ENCODE measurements around the gene TFF2.

The TFF2 gene

GRCh38 chr21:42301371-42302075 is 49.3 kb downstream of the TFF2 start:
- Histone ChIP-seq H3K27ac (ENCODE audit: extremely low read depth, low read depth, low read length) (no peak overlapping the region), H3K4me3 (ENCODE audit: low read depth, low read length) (no peak overlapping the region), H3K36me3 (ENCODE audit: control insufficient read depth in 2 of 2, insufficient read depth in 1 of 2, low read length in 2 of 2) (no peaks in the 10 kb centered on the region), H3K4me1 (ENCODE audit: control insufficient read depth, insufficient read depth, low read length) (no peaks in the 10 kb centered on the region), H3K9me3 (ENCODE audit: control insufficient read depth, insufficient read depth, low read depth, low read length) (no peaks in the 10 kb centered on the region)
- ChIA-PET CTCF (interaction anchor here (1.0 to 2.2 kb wide), 3 partner anchors 9 to 43 kb away, joined by 3 to 21 read pairs (median 6); no protein-coding TSS in a partner anchor), POLR2A (no interaction called here)
- no peak for TF ChIP-seq ZIC2 (tag by site-specific recombination; IDR thresholded peaks at IDR 0.05)
- no peak for TF ChIP-seq ZNF202 (tag by site-specific recombination; IDR thresholded peaks at IDR 0.05; ENCODE audit: borderline replicate concordance)
- TF ChIP-seq ZNF19 (tag by site-specific recombination; IDR thresholded peaks at IDR 0.05; ENCODE audit: low read depth) = no peak
- no peak for TF ChIP-seq MZF1 (tag by site-specific recombination; IDR thresholded peaks at IDR 0.05; ENCODE audit: borderline replicate concordance)
- TF ChIP-seq, protein P1, sequence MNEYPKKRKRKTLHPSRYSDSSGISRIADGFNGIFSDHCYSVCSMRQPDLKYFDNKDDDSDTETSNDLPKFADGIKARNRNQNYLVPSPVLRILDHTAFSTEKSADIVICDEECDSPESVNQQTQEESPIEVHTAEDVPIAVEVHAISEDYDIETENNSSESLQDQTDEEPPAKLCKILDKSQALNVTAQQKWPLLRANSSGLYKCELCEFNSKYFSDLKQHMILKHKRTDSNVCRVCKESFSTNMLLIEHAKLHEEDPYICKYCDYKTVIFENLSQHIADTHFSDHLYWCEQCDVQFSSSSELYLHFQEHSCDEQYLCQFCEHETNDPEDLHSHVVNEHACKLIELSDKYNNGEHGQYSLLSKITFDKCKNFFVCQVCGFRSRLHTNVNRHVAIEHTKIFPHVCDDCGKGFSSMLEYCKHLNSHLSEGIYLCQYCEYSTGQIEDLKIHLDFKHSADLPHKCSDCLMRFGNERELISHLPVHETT (tag by site-specific recombination; IDR thresholded peaks at IDR 0.05) = no peak
- TF ChIP-seq ZNF146 (tag by site-specific recombination; IDR thresholded peaks at IDR 0.05) = no peak
- TF ChIP-seq TRIM28 (IDR thresholded peaks at IDR 0.05; ENCODE audit: borderline replicate concordance, low read length) = no peak
- no peak for TF ChIP-seq ZBTB8A (tag by site-specific recombination; IDR thresholded peaks at IDR 0.05)
- TF ChIP-seq PRDM4 (tag by site-specific recombination; IDR thresholded peaks at IDR 0.05) = no peak
- TF ChIP-seq, protein P2, sequence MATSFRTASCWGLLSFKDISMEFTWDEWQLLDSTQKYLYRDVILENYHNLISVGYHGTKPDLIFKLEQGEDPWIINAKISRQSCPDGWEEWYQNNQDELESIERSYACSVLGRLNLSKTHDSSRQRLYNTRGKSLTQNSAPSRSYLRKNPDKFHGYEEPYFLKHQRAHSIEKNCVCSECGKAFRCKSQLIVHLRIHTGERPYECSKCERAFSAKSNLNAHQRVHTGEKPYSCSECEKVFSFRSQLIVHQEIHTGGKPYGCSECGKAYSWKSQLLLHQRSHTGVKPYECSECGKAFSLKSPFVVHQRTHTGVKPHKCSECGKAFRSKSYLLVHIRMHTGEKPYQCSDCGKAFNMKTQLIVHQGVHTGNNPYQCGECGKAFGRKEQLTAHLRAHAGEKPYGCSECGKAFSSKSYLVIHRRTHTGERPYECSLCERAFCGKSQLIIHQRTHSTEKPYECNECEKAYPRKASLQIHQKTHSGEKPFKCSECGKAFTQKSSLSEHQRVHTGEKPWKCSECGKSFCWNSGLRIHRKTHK (tag by site-specific recombination; IDR thresholded peaks at IDR 0.05) = no peak
- TF ChIP-seq, protein P3, sequence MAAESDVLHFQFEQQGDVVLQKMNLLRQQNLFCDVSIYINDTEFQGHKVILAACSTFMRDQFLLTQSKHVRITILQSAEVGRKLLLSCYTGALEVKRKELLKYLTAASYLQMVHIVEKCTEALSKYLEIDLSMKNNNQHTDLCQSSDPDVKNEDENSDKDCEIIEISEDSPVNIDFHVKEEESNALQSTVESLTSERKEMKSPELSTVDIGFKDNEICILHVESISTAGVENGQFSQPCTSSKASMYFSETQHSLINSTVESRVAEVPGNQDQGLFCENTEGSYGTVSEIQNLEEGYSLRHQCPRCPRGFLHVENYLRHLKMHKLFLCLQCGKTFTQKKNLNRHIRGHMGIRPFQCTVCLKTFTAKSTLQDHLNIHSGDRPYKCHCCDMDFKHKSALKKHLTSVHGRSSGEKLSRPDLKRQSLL (tag by site-specific recombination; IDR thresholded peaks at IDR 0.05) = no peak
- TF ChIP-seq, protein P4, sequence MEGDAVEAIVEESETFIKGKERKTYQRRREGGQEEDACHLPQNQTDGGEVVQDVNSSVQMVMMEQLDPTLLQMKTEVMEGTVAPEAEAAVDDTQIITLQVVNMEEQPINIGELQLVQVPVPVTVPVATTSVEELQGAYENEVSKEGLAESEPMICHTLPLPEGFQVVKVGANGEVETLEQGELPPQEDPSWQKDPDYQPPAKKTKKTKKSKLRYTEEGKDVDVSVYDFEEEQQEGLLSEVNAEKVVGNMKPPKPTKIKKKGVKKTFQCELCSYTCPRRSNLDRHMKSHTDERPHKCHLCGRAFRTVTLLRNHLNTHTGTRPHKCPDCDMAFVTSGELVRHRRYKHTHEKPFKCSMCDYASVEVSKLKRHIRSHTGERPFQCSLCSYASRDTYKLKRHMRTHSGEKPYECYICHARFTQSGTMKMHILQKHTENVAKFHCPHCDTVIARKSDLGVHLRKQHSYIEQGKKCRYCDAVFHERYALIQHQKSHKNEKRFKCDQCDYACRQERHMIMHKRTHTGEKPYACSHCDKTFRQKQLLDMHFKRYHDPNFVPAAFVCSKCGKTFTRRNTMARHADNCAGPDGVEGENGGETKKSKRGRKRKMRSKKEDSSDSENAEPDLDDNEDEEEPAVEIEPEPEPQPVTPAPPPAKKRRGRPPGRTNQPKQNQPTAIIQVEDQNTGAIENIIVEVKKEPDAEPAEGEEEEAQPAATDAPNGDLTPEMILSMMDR (tag by site-specific recombination; IDR thresholded peaks at IDR 0.05) = no peak
- TF ChIP-seq ZNF274 (IDR thresholded peaks at IDR 0.05; ENCODE audit: low read length) = no peak
- TF ChIP-seq ZNF274 (tag by site-specific recombination; IDR thresholded peaks at IDR 0.05; ENCODE audit: borderline replicate concordance) = no peak
- TF ChIP-seq ZNF670 (tag by site-specific recombination; IDR thresholded peaks at IDR 0.05; ENCODE audit: low read depth) = no peak
- TF ChIP-seq ZEB2 (tag by site-specific recombination; IDR thresholded peaks at IDR 0.05) = no peak
- no peak for TF ChIP-seq ZNF785 (tag by site-specific recombination; IDR thresholded peaks at IDR 0.05)

Measured in HEK293 (cell line).